ENCODE results near the gene SLC66A2. TPM values are rescaled to one million over a fixed set of nuclear protein-coding genes. Genes with fewer than 3 reads are reported as not detected.

The SLC66A2 gene
- total and polyA plus RNA-seq, 2 of the 13 experiments (the other 11 are each of a cell fraction or from before 2014, with no cell fraction given) = 33.5 to 41.9 TPM

DNA sequence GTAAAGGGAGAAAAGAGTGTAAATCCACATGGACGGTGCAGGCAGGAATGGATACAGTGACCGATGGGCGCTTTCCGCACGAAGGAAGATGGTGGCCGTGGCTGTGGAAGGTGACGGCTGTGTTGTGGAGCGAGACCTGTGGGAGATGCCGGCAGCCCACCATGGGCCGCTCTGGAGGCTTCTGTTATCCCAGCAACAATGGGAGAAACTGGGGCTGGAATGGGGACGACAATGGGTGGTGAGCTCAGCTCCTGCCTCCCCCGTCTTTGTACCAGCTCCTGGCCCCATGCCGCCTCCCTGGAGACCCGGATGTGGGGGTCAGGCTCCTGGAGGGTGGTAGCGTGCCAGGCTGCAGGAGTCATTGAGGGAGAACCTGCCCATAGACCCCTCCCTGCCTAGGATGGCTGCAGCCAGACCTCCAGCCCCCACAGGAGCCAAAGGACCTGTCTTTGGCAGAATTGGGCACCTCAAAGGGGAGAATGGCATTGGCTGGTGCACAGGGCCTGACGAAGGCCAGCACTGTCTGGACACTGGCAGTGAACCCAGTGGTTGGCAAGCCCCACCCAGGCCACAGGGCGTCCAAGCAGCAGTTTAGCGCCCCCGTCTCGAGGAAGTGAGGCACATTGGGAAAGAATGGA lies 72.6 kb downstream of the SLC66A2 start:
- DNase-seq (ENCODE audit: low spot score) (no peak), FAIRE-seq (no peak), ATAC-seq (no peak)
- H3K79me2 ChIP-seq (ENCODE audit: insufficient read depth, low read length) = no peaks in the 10 kb centered on the region
- no peak overlapping the region for H3K4me2 ChIP-seq (ENCODE audit: low read depth, low read length)
- no peaks in the 10 kb centered on the region for H3K36me3 ChIP-seq (replicated peaks in 1 of 2; ENCODE audit: control insufficient read depth in 1 of 2, insufficient read depth in 2 of 2, low read length in 2 of 2)
- peaks cover 9 to 55% of the 10 kb centered on the region in 2 experiments for H3K27me3 ChIP-seq (ENCODE audit: control insufficient read depth in 1 of 2, insufficient read depth in 2 of 2, low read length in 2 of 2)
- no peaks in the 10 kb centered on the region for H3K9me3 ChIP-seq (ENCODE audit: low read length)
- TF ChIP-seq, protein P1, sequence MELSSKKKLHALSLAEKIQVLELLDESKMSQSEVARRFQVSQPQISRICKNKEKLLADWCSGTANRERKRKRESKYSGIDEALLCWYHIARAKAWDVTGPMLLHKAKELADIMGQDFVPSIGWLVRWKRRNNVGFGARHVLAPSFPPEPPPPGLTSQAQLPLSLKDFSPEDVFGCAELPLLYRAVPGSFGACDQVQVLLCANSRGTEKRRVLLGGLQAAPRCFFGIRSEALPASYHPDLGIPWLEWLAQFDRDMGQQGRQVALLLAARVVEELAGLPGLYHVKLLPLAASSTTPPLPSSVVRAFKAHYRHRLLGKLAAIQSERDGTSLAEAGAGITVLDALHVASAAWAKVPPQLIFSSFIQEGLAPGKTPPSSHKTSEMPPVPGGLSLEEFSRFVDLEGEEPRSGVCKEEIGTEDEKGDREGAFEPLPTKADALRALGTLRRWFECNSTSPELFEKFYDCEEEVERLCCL (CRISPR knock-in tag; IDR thresholded peaks at IDR 0.05; ENCODE audit: borderline replicate concordance) = no peak
- TF ChIP-seq GATA4 (IDR thresholded peaks at IDR 0.05; ENCODE audit: borderline replicate concordance, low read depth) = no peak
- TF ChIP-seq PCBP1 (IDR thresholded peaks at IDR 0.05; ENCODE audit: borderline replicate concordance, low read depth, low read length) = no peak
- TF ChIP-seq TMF1 (CRISPR knock-in tag; IDR thresholded peaks at IDR 0.05; ENCODE audit: low read depth) = no peak
- TF ChIP-seq KDM5B (CRISPR knock-in tag; IDR thresholded peaks at IDR 0.05; ENCODE audit: borderline replicate concordance) = no peak
- no peak for TF ChIP-seq NCOR1 (IDR thresholded peaks at IDR 0.05; ENCODE audit: borderline replicate concordance, low read length)
- TF ChIP-seq ZNF564 (CRISPR knock-in tag; IDR thresholded peaks at IDR 0.05) = no peak
- TF ChIP-seq POLR2A (IDR thresholded peaks at IDR 0.05; ENCODE audit: insufficient read depth in 1 of 2, low read depth in 2 of 2, low read length in 2 of 2) = no peak
- TF ChIP-seq, protein P2, sequence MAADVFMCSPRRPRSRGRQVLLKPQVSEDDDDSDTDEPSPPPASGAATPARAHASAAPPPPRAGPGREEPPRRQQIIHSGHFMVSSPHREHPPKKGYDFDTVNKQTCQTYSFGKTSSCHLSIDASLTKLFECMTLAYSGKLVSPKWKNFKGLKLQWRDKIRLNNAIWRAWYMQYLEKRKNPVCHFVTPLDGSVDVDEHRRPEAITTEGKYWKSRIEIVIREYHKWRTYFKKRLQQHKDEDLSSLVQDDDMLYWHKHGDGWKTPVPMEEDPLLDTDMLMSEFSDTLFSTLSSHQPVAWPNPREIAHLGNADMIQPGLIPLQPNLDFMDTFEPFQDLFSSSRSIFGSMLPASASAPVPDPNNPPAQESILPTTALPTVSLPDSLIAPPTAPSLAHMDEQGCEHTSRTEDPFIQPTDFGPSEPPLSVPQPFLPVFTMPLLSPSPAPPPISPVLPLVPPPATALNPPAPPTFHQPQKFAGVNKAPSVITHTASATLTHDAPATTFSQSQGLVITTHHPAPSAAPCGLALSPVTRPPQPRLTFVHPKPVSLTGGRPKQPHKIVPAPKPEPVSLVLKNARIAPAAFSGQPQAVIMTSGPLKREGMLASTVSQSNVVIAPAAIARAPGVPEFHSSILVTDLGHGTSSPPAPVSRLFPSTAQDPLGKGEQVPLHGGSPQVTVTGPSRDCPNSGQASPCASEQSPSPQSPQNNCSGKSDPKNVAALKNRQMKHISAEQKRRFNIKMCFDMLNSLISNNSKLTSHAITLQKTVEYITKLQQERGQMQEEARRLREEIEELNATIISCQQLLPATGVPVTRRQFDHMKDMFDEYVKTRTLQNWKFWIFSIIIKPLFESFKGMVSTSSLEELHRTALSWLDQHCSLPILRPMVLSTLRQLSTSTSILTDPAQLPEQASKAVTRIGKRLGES (CRISPR knock-in tag; IDR thresholded peaks at IDR 0.05; ENCODE audit: borderline replicate concordance) = no peak
- TF ChIP-seq NR2F6 (IDR thresholded peaks at IDR 0.05) = no peak
- no peak for TF ChIP-seq NR2F6 (CRISPR knock-in tag; IDR thresholded peaks at IDR 0.05)
- TF ChIP-seq ZNF850 (CRISPR knock-in tag; conservative IDR thresholded peaks at IDR 0.05) = no peak
- TF ChIP-seq, protein P3, sequence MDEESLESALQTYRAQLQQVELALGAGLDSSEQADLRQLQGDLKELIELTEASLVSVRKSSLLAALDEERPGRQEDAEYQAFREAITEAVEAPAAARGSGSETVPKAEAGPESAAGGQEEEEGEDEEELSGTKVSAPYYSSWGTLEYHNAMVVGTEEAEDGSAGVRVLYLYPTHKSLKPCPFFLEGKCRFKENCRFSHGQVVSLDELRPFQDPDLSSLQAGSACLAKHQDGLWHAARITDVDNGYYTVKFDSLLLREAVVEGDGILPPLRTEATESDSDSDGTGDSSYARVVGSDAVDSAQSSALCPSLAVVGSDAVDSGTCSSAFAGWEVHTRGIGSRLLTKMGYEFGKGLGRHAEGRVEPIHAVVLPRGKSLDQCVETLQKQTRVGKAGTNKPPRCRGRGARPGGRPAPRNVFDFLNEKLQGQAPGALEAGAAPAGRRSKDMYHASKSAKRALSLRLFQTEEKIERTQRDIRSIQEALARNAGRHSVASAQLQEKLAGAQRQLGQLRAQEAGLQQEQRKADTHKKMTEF (CRISPR knock-in tag; IDR thresholded peaks at IDR 0.05) = no peak
- no peak for TF ChIP-seq MTF1 (CRISPR knock-in tag; IDR thresholded peaks at IDR 0.05)
- no peak for TF ChIP-seq EP300 (IDR thresholded peaks at IDR 0.05; ENCODE audit: low read depth in 2 of 2, low read length in 2 of 2)
- no peak for TF ChIP-seq EP300 (CRISPR knock-in tag; IDR thresholded peaks at IDR 0.05; ENCODE audit: borderline replicate concordance)
- intact Hi-C loops (cut with micrococcal nuclease; ENCODE audit: unreplicated experiment) = no loop called here
- 60% methylated on average over 15 of the region's 20 CpGs for WGBS (ENCODE audit: low lambda C conversion rate)
- H3K27ac ChIP-seq (ENCODE audit: extremely low read length, insufficient read depth, low read length) = no peak overlapping the region
- H4K20me1 ChIP-seq (ENCODE audit: insufficient read depth, low read length) = no peaks in the 10 kb centered on the region
- H3K4me3 ChIP-seq (replicated peaks in 1 of 3; ENCODE audit: insufficient read depth in 1 of 3, low read depth in 2 of 3, low read length in 3 of 3) = no peak overlapping the region
- H2AFZ ChIP-seq (ENCODE audit: low read length) = no peak overlapping the region
- ChIA-PET POLR2A (no interaction called here), CTCF (ENCODE audit: low intra/inter-chr PET ratio, low total read pairs) (no interaction called here)
- no peak overlapping the region for H3K9ac ChIP-seq (ENCODE audit: insufficient read depth, low read depth, low read length)
- no peaks in the 10 kb centered on the region for H3K4me1 ChIP-seq (ENCODE audit: insufficient read depth, low read length)
- in situ Hi-C loops (cut with HindIII; ENCODE audit: extremely low pct_ligation_motif_present, low pct_unique_long_range_greater_than_20kb) = no loop called here
- BruUV-seq (replicated peaks) = no TSS peak
